Activated naive CD4-positive, alpha-beta T cell treated with anti-CD3 and anti-CD28 coated beads for 36 hours (primary cell): Measurements from ENCODE around the gene MAML2. TPM values are rescaled to one million over a fixed set of nuclear protein-coding genes. Genes with fewer than 3 reads are reported as not detected.

Source experiments
- CTCF ChIA-PET: fragments of 350-600 bp; sonication (Branson Sonifier 250); formaldehyde crosslinking; loops from one replicate; lab custom pipeline; 2021; ENCODE audit warnings: antibody characterized with exemption; lab: Charles Lee
- DNase-seq: peaks from one replicate; pipeline ENCODE4 v3.0.0-alpha.2; 2020
- H3K27ac Mint-ChIP-seq: one replicate; pipeline ENCODE4 v1.8.0; 2021; ENCODE audit warnings: mild to moderate bottlenecking, mixed read lengths
- H3K27me3 Mint-ChIP-seq: one replicate; pipeline ENCODE4 v1.8.0; 2021; ENCODE audit warnings: low read depth, mixed read lengths
- H3K36me3 Mint-ChIP-seq: one replicate; pipeline ENCODE4 v1.8.0; 2021; ENCODE audit warnings: low read depth, mixed read lengths
- H3K4me1 Mint-ChIP-seq: one replicate; pipeline ENCODE4 v1.8.0; 2021; ENCODE audit warnings: low read depth, mixed read lengths
- H3K4me3 Mint-ChIP-seq: one replicate; pipeline ENCODE4 v1.8.0; 2021; ENCODE audit warnings: mild to moderate bottlenecking, moderate library complexity, mixed read lengths
- H3K9me3 Mint-ChIP-seq: one replicate; pipeline ENCODE4 v1.8.0; 2021; ENCODE audit warnings: mixed read lengths
- intact Hi-C: fragments of 100-400 bp; cut with micrococcal nuclease; formaldehyde crosslinking; loops from one replicate; pipeline ENCODE4 v1.15.1; 2023
- total RNA-seq, 2 experiments: library from RNA; stranded (reverse); gene quantifications; one replicate each; pipeline ENCODE4 v1.2.3, GENCODE V29; 2021

MAML2 gene
- total RNA-seq, 2 experiments from 2014 or later, result 26.6 to 28.1 TPM

DNA sequence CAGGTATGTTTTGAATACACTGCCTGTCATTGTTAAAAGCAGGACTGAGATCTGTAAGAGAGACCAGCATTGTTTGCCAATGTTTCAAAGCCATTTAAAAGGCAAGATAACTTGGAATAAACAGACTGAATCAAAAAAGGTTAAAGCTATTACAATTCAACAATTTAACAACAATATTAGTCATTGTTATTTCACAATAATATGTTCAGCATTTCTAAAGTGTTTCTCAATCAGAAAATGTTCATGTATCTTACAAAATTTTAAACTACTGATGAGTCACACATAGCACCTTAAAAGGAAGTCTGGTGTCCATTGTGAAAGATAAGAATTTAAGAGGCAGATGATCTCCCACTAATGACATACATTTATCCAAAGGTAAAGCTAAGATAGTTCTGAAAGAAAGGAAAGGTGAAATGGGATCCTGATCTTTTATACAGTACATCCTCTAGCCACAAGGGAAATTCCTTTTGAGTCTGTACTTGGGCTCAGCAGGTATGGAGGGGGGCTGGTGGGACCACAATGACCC is 79.7 kb downstream of the MAML2 start:
- peaks cover 95% of the 10 kb centered on the region for H3K4me1 Mint-ChIP-seq
- H3K27ac Mint-ChIP-seq, result peak overlapping the region; percentile 44
- no peak for DNase-seq
- CTCF ChIA-PET, result interaction anchor here (1.6 kb wide), 1 partner anchor 76 kb away, joined by 3 read pairs; no protein-coding TSS in a partner anchor
- no peak overlapping the region for H3K4me3 Mint-ChIP-seq
- peaks cover 17% of the 10 kb centered on the region for H3K36me3 Mint-ChIP-seq
- H3K27me3 Mint-ChIP-seq, result no peaks in the 10 kb centered on the region
- intact Hi-C loops, result no loop called here
- no peaks in the 10 kb centered on the region for H3K9me3 Mint-ChIP-seq

- Mint-ChIP-seq H3K27ac (peak overlapping the region; percentile 20), H3K4me3 (no peak overlapping the region), H3K4me1 (peaks cover 93% of the 10 kb centered on the region), H3K36me3 (peaks cover 24% of the 10 kb centered on the region), H3K9me3 (no peaks in the 10 kb centered on the region), H3K27me3 (no peaks in the 10 kb centered on the region)
- intact Hi-C loops, result no loop called here
- no peak for DNase-seq
- CTCF ChIA-PET, result interaction anchor here (0.6 kb wide), 1 partner anchor 68 kb away, joined by 3 read pairs; no protein-coding TSS in a partner anchor
Observed at GRCh38 chr11:96260532-96260931, 82.5 kb downstream of the MAML2 start.

- no peak overlapping the region for H3K4me3 Mint-ChIP-seq
- no peak for DNase-seq
- CTCF ChIA-PET, result no interaction called here
- intact Hi-C loops, result no loop called here
- H3K4me1 Mint-ChIP-seq, result peaks cover 93% of the 10 kb centered on the region
- peak overlapping the region; percentile 20 for H3K27ac Mint-ChIP-seq
- no peaks in the 10 kb centered on the region for H3K27me3 Mint-ChIP-seq
- H3K36me3 Mint-ChIP-seq, result peaks cover 25% of the 10 kb centered on the region
- H3K9me3 Mint-ChIP-seq, result no peaks in the 10 kb centered on the region
Observed at GRCh38 chr11:96260067-96260511, 82.9 kb downstream of the MAML2 start.

DNA sequence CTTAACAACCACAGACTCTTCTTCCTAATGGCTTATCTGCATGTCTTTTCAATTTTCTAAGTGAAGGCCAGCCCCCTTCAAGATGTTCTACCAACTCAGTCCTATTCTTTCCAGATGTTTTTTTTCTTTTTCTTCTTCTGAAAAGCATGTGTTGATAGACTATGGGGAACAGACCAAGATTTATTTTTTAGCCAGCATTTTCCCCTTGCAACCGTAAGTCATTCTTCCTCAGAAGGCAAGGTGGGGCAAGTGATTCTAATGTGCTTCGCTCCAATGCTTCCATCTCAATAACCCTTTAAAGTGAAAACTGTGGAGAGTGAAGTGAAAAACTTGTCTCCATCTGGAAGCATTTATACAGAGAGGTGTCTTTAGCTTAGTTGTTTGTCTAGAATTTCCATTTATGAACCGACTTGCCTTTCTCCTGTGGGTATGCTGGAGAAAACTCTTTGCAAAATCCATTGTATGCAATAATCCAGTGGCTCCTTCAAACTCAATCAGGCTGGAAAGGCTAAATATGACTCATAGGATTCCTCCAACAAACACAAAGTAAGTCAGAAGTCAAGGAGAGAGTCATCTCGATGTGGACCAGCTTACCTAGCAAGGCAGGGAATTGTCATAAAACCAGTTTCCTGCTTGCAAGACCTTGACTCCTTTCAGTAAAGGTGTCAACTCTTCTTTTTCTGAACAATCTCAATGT is 83.7 kb downstream of the MAML2 start:
- CTCF ChIA-PET, result interaction anchor here (1.6 kb wide), 1 partner anchor 84 kb away, joined by 6 read pairs; the partner anchor contains the start of gene MAML2
- intact Hi-C loops, result loop anchor here (2.0 to 5.0 kb wide), 3 partner anchors 16 to 247 kb away; partner anchors contain the start of gene JRKL
- Mint-ChIP-seq H3K4me3 (no peak overlapping the region), H3K27me3 (no peaks in the 10 kb centered on the region), H3K36me3 (peaks cover 27% of the 10 kb centered on the region), H3K4me1 (peaks cover 91% of the 10 kb centered on the region), H3K9me3 (no peaks in the 10 kb centered on the region), H3K27ac (peak overlapping the region; percentile 85)
- no peak for DNase-seq

GRCh38 chr11:96257972-96258934 is 84.7 kb downstream of the MAML2 start:
- peak overlapping the region; percentile 41 for H3K4me3 Mint-ChIP-seq
- peak overlapping the region; percentile 85 for H3K27ac Mint-ChIP-seq
- no peaks in the 10 kb centered on the region for H3K27me3 Mint-ChIP-seq
- peaks cover 23% of the 10 kb centered on the region for H3K36me3 Mint-ChIP-seq
- DNase-seq, result peak; percentile 51
- H3K4me1 Mint-ChIP-seq, result peaks cover 91% of the 10 kb centered on the region
- intact Hi-C loops, result loop anchor here (1.0 to 5.0 kb wide), 7 partner anchors 9 to 246 kb away; partner anchors contain the start of genes JRKL and MAML2
- CTCF ChIA-PET, result interaction anchor here (1.0 to 1.6 kb wide), 2 partner anchors 48 to 85 kb away, joined by 3 to 6 read pairs; partner anchors contain the start of gene MAML2
- no peaks in the 10 kb centered on the region for H3K9me3 Mint-ChIP-seq

DNA sequence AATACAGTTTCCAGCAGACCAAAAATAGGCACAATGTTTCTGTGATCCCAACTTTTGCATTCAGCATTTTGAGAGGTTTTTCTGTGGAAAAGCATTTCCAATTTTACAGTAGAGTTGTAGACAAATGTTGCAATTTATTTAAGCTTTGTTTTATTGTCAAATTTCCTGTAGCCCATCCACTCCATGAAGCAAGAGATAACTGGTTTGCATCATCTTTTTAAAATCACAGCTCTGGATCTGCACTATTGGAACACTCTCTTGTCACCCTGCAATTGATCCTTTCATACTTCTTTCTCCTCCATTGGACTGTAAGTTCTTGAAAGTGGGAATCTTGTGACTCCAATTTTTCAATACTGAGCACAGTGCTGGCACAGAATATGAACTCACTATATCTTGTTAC is 86.0 kb downstream of the MAML2 start:
- H3K9me3 Mint-ChIP-seq, result no peaks in the 10 kb centered on the region
- no peaks in the 10 kb centered on the region for H3K27me3 Mint-ChIP-seq
- peaks cover 94% of the 10 kb centered on the region for H3K4me1 Mint-ChIP-seq
- H3K27ac Mint-ChIP-seq, result peak overlapping the region; percentile 77
- CTCF ChIA-PET, result interaction anchor here (0.6 to 1.9 kb wide), 6 partner anchors 13 to 408 kb away, joined by 3 to 7 read pairs (median 4); partner anchors contain the start of gene MAML2
- intact Hi-C loops, result loop anchor here (1.0 to 5.0 kb wide), 3 partner anchors 86 to 245 kb away; partner anchors contain the start of genes JRKL and MAML2
- H3K4me3 Mint-ChIP-seq, result peak overlapping the region; percentile 8
- H3K36me3 Mint-ChIP-seq, result peaks cover 22% of the 10 kb centered on the region
- DNase-seq, result no peak

GRCh38 chr11:96256215-96257011 is 86.6 kb downstream of the MAML2 start:
- peaks cover 28% of the 10 kb centered on the region for H3K36me3 Mint-ChIP-seq
- no peaks in the 10 kb centered on the region for H3K27me3 Mint-ChIP-seq
- intact Hi-C loops, result loop anchor here (1.0 to 5.0 kb wide), 3 partner anchors 87 to 244 kb away; partner anchors contain the start of genes JRKL and MAML2
- peaks cover 92% of the 10 kb centered on the region for H3K4me1 Mint-ChIP-seq
- no peak for DNase-seq
- peak overlapping the region; percentile 77 for H3K27ac Mint-ChIP-seq
- H3K4me3 Mint-ChIP-seq, result peak overlapping the region; percentile 22
- CTCF ChIA-PET, result interaction anchor here (0.6 to 1.9 kb wide), 8 partner anchors 13 to 420 kb away, joined by 3 to 7 read pairs (median 3); partner anchors contain the start of gene MAML2
- H3K9me3 Mint-ChIP-seq, result no peaks in the 10 kb centered on the region

GRCh38 chr11:96254854-96255253 is 88.1 kb downstream of the MAML2 start:
- Mint-ChIP-seq H3K27ac (peak overlapping the region; percentile 77), H3K4me3 (peak overlapping the region; percentile 50), H3K9me3 (no peaks in the 10 kb centered on the region), H3K36me3 (peaks cover 30% of the 10 kb centered on the region), H3K27me3 (no peaks in the 10 kb centered on the region), H3K4me1 (peaks cover 89% of the 10 kb centered on the region)
- intact Hi-C loops, result loop anchor here (1.0 to 5.0 kb wide), 3 partner anchors 9 to 243 kb away; partner anchors contain the start of gene JRKL
- no peak for DNase-seq
- CTCF ChIA-PET, result interaction anchor here (0.6 to 2.7 kb wide), 5 partner anchors 31 to 241 kb away, joined by 3 to 13 read pairs (median 3); partner anchors contain the start of gene MAML2

DNA sequence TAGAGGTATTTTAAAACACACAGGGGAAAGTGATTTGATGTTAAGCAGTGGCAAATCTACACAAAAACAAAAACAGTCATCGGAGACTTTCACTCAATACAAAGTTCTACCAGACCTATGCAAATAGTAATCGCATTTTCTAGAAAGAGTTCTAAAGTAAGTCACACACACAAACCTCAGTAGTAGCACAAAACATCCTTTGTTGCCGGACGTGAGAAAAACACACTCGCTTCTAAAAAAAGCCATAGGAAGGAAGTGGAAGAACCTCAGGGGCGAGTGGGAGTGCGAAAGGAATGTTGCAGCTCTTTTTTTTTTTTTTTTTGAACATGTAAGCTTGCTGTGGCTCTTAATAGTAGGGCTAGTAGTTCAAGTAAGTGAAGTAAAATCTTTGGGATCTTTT is 88.9 kb downstream of the MAML2 start:
- Mint-ChIP-seq H3K36me3 (peaks cover 30% of the 10 kb centered on the region), H3K9me3 (no peaks in the 10 kb centered on the region), H3K4me3 (peak overlapping the region; percentile 58), H3K27ac (peak overlapping the region; percentile 77), H3K4me1 (peaks cover 89% of the 10 kb centered on the region), H3K27me3 (no peaks in the 10 kb centered on the region)
- peak; percentile 49 for DNase-seq
- intact Hi-C loops, result loop anchor here (1.0 kb wide), 1 partner anchor 8 kb away; no protein-coding TSS in a partner anchor
- CTCF ChIA-PET, result interaction anchor here (0.6 to 2.7 kb wide), 2 partner anchors 81 to 89 kb away, joined by 3 to 13 read pairs; partner anchors contain the start of gene MAML2

DNA sequence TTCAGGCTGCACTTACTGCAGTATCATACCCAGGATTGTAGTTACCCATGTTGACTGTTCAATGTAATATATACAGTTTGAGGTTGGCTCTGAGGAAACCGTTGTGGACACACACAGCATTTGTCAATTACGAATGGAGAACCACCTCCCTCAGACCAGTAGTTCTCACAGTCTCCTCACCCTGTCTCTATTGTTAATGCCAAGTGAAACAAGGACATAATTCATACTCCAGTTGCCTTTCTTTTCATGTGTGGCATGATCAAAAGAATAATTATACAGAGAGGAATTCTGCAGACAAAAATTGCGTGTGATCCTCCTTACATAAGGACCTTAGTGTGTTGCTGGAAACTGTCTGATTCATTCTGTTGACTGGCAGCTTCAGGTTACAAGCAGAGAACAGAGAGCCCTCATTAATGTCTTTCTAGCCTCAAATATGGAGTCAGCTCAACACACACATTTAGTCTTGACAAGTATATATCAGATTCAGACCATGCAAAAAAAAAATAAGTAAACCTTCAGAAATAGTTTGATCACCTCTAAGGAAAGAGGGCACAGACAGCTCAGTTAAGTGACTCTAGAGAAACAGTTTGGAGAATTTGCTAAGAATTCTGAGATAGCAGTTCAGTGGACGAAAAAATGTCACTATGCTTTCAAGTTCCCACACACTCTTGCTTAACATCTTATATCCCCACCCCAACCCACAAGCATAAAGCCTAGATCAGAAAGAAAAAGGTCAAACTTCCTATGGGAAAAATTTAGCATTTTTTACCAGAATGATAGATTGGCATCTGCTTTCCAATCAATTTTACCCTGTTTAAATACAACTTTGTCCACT is 96.1 kb downstream of the MAML2 start:
- intact Hi-C loops, result loop anchor here (1.0 to 10.0 kb wide), 3 partner anchors 7 to 1012 kb away; partner anchors contain the start of genes MTMR2 and SESN3
- Mint-ChIP-seq H3K27ac (peak overlapping the region; percentile 91), H3K4me3 (peak overlapping the region; percentile 49), H3K36me3 (peaks cover 7% of the 10 kb centered on the region), H3K9me3 (no peaks in the 10 kb centered on the region), H3K4me1 (peaks cover 74% of the 10 kb centered on the region), H3K27me3 (no peaks in the 10 kb centered on the region)
- DNase-seq, result peak; percentile 38
- CTCF ChIA-PET, result no interaction called here
